ENCODE results near the gene SEC24D. TPM values are rescaled to one million over a fixed set of nuclear protein-coding genes. Genes with fewer than 3 reads are reported as not detected.
A peak's percentile ranks its signal among the peaks of the same experiment; 100 is the strongest.

The SEC24D gene
- total and polyA plus RNA-seq, 3 experiments from 2014 or later: 22.7 to 24.3 (median 23.8) TPM

DNA sequence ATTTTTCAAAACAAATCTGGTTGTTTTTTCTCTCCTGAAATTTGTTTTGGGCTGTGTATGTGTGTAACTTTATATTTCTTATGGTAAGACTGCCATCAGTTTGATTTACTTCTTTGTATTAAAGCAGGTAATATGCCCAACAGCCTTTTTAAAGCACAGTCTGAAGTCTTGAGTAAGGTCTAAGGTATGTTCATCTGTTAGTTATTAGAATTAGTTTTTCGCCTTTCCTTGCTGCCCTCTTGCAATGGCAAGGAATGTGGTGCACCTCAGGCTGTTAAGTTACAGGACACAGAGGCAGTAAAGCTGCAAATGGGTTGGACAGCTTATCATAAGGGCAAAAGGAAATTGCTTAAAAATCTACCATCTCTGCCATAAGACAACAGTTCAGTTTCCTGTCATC, 79.0 kb downstream of the SEC24D start:
- H3K4me3 ChIP-seq (ENCODE audit: low read length): no peak overlapping the region

DNA sequence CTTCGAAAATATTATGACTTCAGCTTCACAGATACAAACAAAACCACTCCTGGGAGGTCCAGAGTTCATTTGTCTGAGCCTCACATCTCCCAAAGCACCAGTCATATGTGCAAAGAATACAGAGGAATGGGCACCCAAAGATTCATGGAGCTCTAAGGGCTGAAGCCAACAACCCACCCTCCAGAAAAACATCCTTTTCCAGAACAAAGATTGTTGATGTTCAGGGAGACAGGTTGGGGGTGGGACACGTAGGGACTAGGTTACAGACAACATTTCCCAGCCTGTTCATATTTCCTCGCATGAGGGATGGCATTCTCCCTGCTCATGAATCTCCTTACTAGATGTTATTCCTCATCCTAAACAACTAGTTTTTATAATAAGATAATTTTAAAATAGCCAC, 79.5 kb downstream of the SEC24D start:
- ChIA-PET CTCF (no interaction called here), POLR2A (no interaction called here)
- Histone ChIP-seq H3K36me3 (ENCODE audit: insufficient read depth, low read length) (peaks cover 4% of the 10 kb centered on the region), H3K27me3 (ENCODE audit: insufficient read depth, low read length, poor library complexity, severe bottlenecking) (no peaks in the 10 kb centered on the region), H3K9me3 (ENCODE audit: low read length) (no peaks in the 10 kb centered on the region), H3K4me3 (ENCODE audit: low read length) (no peak overlapping the region), H3K4me1 (ENCODE audit: insufficient read depth, low read length) (no peaks in the 10 kb centered on the region), H3K27ac (ENCODE audit: low read depth, low read length) (no peak overlapping the region)
- Mint-ChIP-seq H3K4me1 (no peaks in the 10 kb centered on the region), H3K36me3 (peaks cover 3 to 61% (median 20%) of the 10 kb centered on the region in 3 donors), H3K27me3 (no peaks in the 10 kb centered on the region), H3K27ac (no peak overlapping the region), H3K4me3 (no peak overlapping the region), H3K9me3 (no peaks in the 10 kb centered on the region)
- no peak for DNase-seq

More for the DNA sequence above, 79.0 kb downstream of the SEC24D start:
- Mint-ChIP-seq H3K9me3 (no peaks in the 10 kb centered on the region), H3K36me3 (peaks cover 3 to 61% (median 19%) of the 10 kb centered on the region in 3 donors), H3K4me1 (no peaks in the 10 kb centered on the region), H3K27me3 (no peaks in the 10 kb centered on the region), H3K27ac (no peak overlapping the region), H3K4me3 (no peak overlapping the region)
- POLR2A ChIA-PET: no interaction called here
- no peak overlapping the region for H3K27ac ChIP-seq (ENCODE audit: low read depth, low read length)
- H3K36me3 ChIP-seq (ENCODE audit: insufficient read depth, low read length): peaks cover 4% of the 10 kb centered on the region
- H3K27me3 ChIP-seq (ENCODE audit: insufficient read depth, low read length, poor library complexity, severe bottlenecking): no peaks in the 10 kb centered on the region
- no peak for DNase-seq
- no peaks in the 10 kb centered on the region for H3K9me3 ChIP-seq (ENCODE audit: low read length)
- CTCF ChIA-PET: no interaction called here
- H3K4me1 ChIP-seq (ENCODE audit: insufficient read depth, low read length): no peaks in the 10 kb centered on the region

- Histone ChIP-seq H3K27me3 (ENCODE audit: insufficient read depth, low read length, poor library complexity, severe bottlenecking) (no peaks in the 10 kb centered on the region), H3K36me3 (ENCODE audit: insufficient read depth, low read length) (peaks cover 4% of the 10 kb centered on the region), H3K4me1 (ENCODE audit: insufficient read depth, low read length) (no peaks in the 10 kb centered on the region), H3K4me3 (ENCODE audit: low read length) (no peak overlapping the region), H3K9me3 (ENCODE audit: low read length) (no peaks in the 10 kb centered on the region), H3K27ac (ENCODE audit: low read depth, low read length) (no peak overlapping the region)
- no peaks in the 10 kb centered on the region for H3K27me3 Mint-ChIP-seq
- POLR2A ChIA-PET: no interaction called here
- H3K4me3 Mint-ChIP-seq: no peak overlapping the region
- H3K36me3 Mint-ChIP-seq: peaks cover 3 to 58% (median 19%) of the 10 kb centered on the region in 3 donors
- peak overlapping the region in 2 of 8 donors; percentile 6 to 66 for H3K27ac Mint-ChIP-seq
- CTCF ChIA-PET: interaction anchor here (0.7 kb wide), 1 partner anchor 9 kb away, joined by 3 read pairs; no protein-coding TSS in a partner anchor
- no peak for DNase-seq
- H3K4me1 Mint-ChIP-seq: no peaks in the 10 kb centered on the region
- no peaks in the 10 kb centered on the region for H3K9me3 Mint-ChIP-seq
Observed at GRCh38 chr4:118755438-118756226, 80.3 kb downstream of the SEC24D start.

DNA sequence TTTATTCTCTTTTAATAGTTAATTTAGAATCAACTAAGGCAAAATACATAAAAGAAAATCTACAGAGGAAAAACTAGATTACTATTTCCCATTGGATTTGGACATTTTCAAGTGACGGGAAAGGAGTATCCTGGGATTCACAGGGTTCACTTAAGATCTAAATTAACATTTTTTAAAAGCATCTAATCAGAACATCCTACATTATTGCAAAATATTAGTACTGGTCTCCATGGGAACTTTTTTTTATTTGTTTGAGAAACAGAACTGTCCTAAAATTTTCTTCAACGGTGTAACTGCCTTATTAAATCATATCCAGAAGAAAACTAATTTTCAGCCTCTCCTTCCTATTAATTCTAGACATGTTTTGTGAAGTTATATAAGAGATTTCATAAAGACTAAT, 81.0 kb downstream of the SEC24D start:
- no peak for DNase-seq
- Mint-ChIP-seq H3K4me3 (no peak overlapping the region), H3K9me3 (no peaks in the 10 kb centered on the region), H3K36me3 (peaks cover 3 to 57% (median 22%) of the 10 kb centered on the region in 3 donors), H3K27ac (no peak overlapping the region), H3K4me1 (no peaks in the 10 kb centered on the region), H3K27me3 (no peaks in the 10 kb centered on the region)
- POLR2A ChIA-PET: no interaction called here
- Histone ChIP-seq H3K9me3 (ENCODE audit: low read length) (no peaks in the 10 kb centered on the region), H3K4me1 (ENCODE audit: insufficient read depth, low read length) (no peaks in the 10 kb centered on the region), H3K27me3 (ENCODE audit: insufficient read depth, low read length, poor library complexity, severe bottlenecking) (no peaks in the 10 kb centered on the region), H3K36me3 (ENCODE audit: insufficient read depth, low read length) (peaks cover 4% of the 10 kb centered on the region), H3K27ac (ENCODE audit: low read depth, low read length) (no peak overlapping the region), H3K4me3 (ENCODE audit: low read length) (no peak overlapping the region)
- CTCF ChIA-PET: no interaction called here

DNA sequence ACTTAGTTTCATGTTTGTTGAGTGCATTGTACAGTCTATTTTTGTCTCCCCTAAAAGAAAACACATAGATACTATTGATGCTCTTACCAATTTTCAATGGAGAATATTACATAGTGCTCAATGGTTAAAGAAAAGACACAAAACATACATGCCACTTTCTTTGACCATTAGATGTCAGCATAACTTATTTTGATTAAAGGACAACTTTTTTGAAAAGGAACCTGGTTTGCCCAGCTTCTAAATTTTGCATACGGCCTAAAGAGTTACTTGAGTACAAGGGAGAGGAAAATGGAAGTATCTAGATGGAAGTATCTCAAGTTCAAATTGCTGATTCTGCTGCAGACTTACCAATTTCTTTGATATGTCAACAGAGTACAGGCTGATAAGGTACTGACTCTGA, 82.2 kb downstream of the SEC24D start:
- Histone ChIP-seq H3K9me3 (ENCODE audit: low read length) (no peaks in the 10 kb centered on the region), H3K4me1 (ENCODE audit: insufficient read depth, low read length) (no peaks in the 10 kb centered on the region), H3K36me3 (ENCODE audit: insufficient read depth, low read length) (peaks cover 4% of the 10 kb centered on the region), H3K4me3 (ENCODE audit: low read length) (no peak overlapping the region), H3K27ac (ENCODE audit: low read depth, low read length) (no peak overlapping the region), H3K27me3 (ENCODE audit: insufficient read depth, low read length, poor library complexity, severe bottlenecking) (no peaks in the 10 kb centered on the region)
- Mint-ChIP-seq H3K9me3 (no peaks in the 10 kb centered on the region), H3K27me3 (no peaks in the 10 kb centered on the region), H3K27ac (peak overlapping the region in 1 of 8 donors; percentile 18), H3K4me1 (no peaks in the 10 kb centered on the region), H3K4me3 (no peak overlapping the region), H3K36me3 (peaks cover 3 to 57% (median 25%) of the 10 kb centered on the region in 3 donors)
- DNase-seq: no peak
- CTCF ChIA-PET: no interaction called here
- POLR2A ChIA-PET: no interaction called here

DNA sequence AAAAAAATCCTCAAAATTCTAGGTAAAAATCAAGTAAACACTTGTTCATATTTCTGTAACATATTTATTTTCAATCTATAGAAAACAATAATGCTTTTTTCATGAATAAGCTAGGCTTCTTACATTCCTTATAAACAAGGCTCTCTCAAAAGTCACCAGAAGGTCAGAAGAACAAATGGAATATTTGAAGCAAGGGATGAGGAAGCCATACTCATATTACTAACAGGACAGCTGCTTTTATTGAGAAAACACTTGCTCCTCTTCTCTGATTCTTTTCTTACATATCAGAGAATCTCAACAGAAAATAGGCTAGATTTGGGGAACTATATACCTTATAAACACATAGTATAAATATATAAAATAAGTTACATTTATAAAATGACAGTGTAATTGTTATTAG, 82.8 kb downstream of the SEC24D start:
- Histone ChIP-seq H3K27me3 (ENCODE audit: insufficient read depth, low read length, poor library complexity, severe bottlenecking) (no peaks in the 10 kb centered on the region), H3K27ac (ENCODE audit: low read depth, low read length) (no peak overlapping the region), H3K4me3 (ENCODE audit: low read length) (no peak overlapping the region), H3K36me3 (ENCODE audit: insufficient read depth, low read length) (peaks cover 4% of the 10 kb centered on the region), H3K4me1 (ENCODE audit: insufficient read depth, low read length) (no peaks in the 10 kb centered on the region), H3K9me3 (ENCODE audit: low read length) (no peaks in the 10 kb centered on the region)
- Mint-ChIP-seq H3K27ac (no peak overlapping the region), H3K9me3 (no peaks in the 10 kb centered on the region), H3K36me3 (peaks cover 3 to 56% (median 27%) of the 10 kb centered on the region in 3 donors), H3K27me3 (no peaks in the 10 kb centered on the region), H3K4me3 (no peak overlapping the region), H3K4me1 (no peaks in the 10 kb centered on the region)
- POLR2A ChIA-PET: no interaction called here
- no peak for DNase-seq
- CTCF ChIA-PET: no interaction called here

GRCh38 chr4:118752551-118752950, 83.4 kb downstream of the SEC24D start:
- no peaks in the 10 kb centered on the region for H3K4me1 ChIP-seq (ENCODE audit: insufficient read depth, low read length)
- peaks cover 4% of the 10 kb centered on the region for H3K36me3 ChIP-seq (ENCODE audit: insufficient read depth, low read length)

DNA sequence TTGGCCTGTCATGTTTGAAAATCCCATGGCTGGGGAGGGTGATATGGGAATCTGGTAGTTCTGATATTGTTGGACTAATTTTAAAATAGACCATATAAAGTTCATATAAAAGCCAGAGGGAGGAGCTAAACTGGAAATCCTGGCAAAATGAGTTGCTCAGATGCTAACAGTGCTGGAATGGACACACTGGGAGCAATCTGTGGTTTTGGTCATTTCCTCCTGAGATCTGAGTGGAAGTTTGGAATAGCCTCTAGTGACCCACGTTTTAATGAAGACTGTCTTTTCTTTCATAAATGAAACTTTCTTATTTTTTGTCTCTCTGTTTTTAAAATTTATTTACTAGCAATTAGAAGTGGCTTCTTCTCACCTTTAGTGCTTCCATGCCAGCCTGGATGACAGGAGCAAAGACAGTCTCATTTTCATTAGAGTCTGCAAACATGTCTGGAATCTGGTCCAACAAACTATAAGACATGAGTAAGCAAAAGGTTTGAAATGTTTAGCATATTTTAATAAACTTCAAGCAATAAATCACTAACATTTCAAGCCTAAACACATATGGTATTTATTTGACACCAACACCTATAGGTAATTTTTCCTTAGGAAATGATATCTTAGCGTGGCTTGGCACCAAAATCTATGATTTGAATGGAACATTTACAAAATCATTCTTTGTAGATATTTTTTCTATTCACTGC, 84.2 kb downstream of the SEC24D start:
- Mint-ChIP-seq H3K4me3 (no peak overlapping the region), H3K36me3 (peaks cover 3 to 50% (median 26%) of the 10 kb centered on the region in 3 donors), H3K9me3 (no peaks in the 10 kb centered on the region), H3K27ac (no peak overlapping the region), H3K4me1 (no peaks in the 10 kb centered on the region), H3K27me3 (no peaks in the 10 kb centered on the region)
- H3K27ac ChIP-seq (ENCODE audit: low read depth, low read length): no peak overlapping the region
- no peaks in the 10 kb centered on the region for H3K36me3 ChIP-seq (ENCODE audit: insufficient read depth, low read length)
- no peak overlapping the region for H3K4me3 ChIP-seq (ENCODE audit: low read length)
- ChIA-PET POLR2A (no interaction called here), CTCF (no interaction called here)
- no peaks in the 10 kb centered on the region for H3K9me3 ChIP-seq (ENCODE audit: low read length)
- no peaks in the 10 kb centered on the region for H3K4me1 ChIP-seq (ENCODE audit: insufficient read depth, low read length)
- H3K27me3 ChIP-seq (ENCODE audit: insufficient read depth, low read length, poor library complexity, severe bottlenecking): no peaks in the 10 kb centered on the region
- no peak for DNase-seq

More at GRCh38 chr4:118752551-118752950, 83.4 kb downstream of the SEC24D start:
- ChIA-PET CTCF (no interaction called here), POLR2A (no interaction called here)
- H3K4me1 Mint-ChIP-seq: no peaks in the 10 kb centered on the region
- H3K9me3 Mint-ChIP-seq: no peaks in the 10 kb centered on the region
- H3K27ac ChIP-seq (ENCODE audit: low read depth, low read length): no peak overlapping the region
- H3K27ac Mint-ChIP-seq: no peak overlapping the region
- H3K36me3 Mint-ChIP-seq: peaks cover 3 to 55% (median 27%) of the 10 kb centered on the region in 3 donors
- no peak overlapping the region for H3K4me3 Mint-ChIP-seq
- H3K4me3 ChIP-seq (ENCODE audit: low read length): no peak overlapping the region
- H3K27me3 ChIP-seq (ENCODE audit: insufficient read depth, low read length, poor library complexity, severe bottlenecking): no peaks in the 10 kb centered on the region
- no peak for DNase-seq
- no peaks in the 10 kb centered on the region for H3K27me3 Mint-ChIP-seq
- H3K9me3 ChIP-seq (ENCODE audit: low read length): no peaks in the 10 kb centered on the region

Data from CD8-positive, alpha-beta memory T cell (primary cell).